HG03439 (cell line): ENCODE measurements around the gene ATG2A.
A peak's percentile ranks its signal among the peaks of the same experiment; 100 is the strongest.

Experiments
- ATAC-seq: cut with Tn5 transposase; IDR thresholded peaks from one replicate; pipeline ENCODE4 v1.9.1; 2021; ENCODE audit warnings: mild to moderate bottlenecking, moderate library complexity; ENCODE audit not compliant: unreplicated experiment

The ATG2A gene

GRCh38 chr11:64872790-64873488 lies 44.1 kb downstream of the ATG2A start:
- ATAC-seq: no peak

- ATAC-seq: no peak
These were observed 45.5 kb downstream of the ATG2A start for GRCh38 chr11:64871492-64871891.

- ATAC-seq: no peak
These were observed 46.0 kb downstream of the ATG2A start for GRCh38 chr11:64870893-64871466.

GRCh38 chr11:64870176-64870892 lies 46.7 kb downstream of the ATG2A start:
- ATAC-seq: no peak

- no peak for ATAC-seq
These were observed 47.3 kb downstream of the ATG2A start for GRCh38 chr11:64869571-64870175.

- no peak for ATAC-seq
These were observed 48.0 kb downstream of the ATG2A start for GRCh38 chr11:64868904-64869570.

- no peak for ATAC-seq
These were observed 49.1 kb downstream of the ATG2A start for GRCh38 chr11:64867748-64868462.

- peak; percentile 3 for ATAC-seq
These were observed 50.9 kb downstream of the ATG2A start for GRCh38 chr11:64866173-64866491.

- peak; percentile 34 for ATAC-seq
These were observed 51.5 kb downstream of the ATG2A start for GRCh38 chr11:64865286-64866172.

GRCh38 chr11:64864473-64865285 lies 52.3 kb downstream of the ATG2A start:
- ATAC-seq: peak; percentile 32

- no peak for ATAC-seq
These were observed 52.9 kb downstream of the ATG2A start for GRCh38 chr11:64864135-64864472.

- no peak for ATAC-seq
These were observed 53.5 kb downstream of the ATG2A start for GRCh38 chr11:64863391-64864060.

GRCh38 chr11:64862987-64863390 lies 54.0 kb downstream of the ATG2A start:
- no peak for ATAC-seq

- ATAC-seq: no peak
These were observed 55.6 kb downstream of the ATG2A start for GRCh38 chr11:64861227-64861975.

- ATAC-seq: peak; percentile 56
These were observed 57.2 kb downstream of the ATG2A start for GRCh38 chr11:64859542-64860414.

GRCh38 chr11:64858467-64859263 lies 58.3 kb downstream of the ATG2A start:
- peak; percentile 20 for ATAC-seq
